Measurements from ENCODE around the gene PANK1. TPM values are rescaled to one million over a fixed set of nuclear protein-coding genes. Genes with fewer than 3 reads are reported as not detected.

The PANK1 gene
- polyA plus RNA-seq, 1 experiment = 4.2 TPM

GRCh38 chr10:89637113-89637512, 7.9 kb downstream of the PANK1 start:
- CTCF ChIA-PET = no interaction called here
- no peak overlapping the region for H3K4me3 ChIP-seq (ENCODE audit: low read depth, low read length)
- no peaks in the 10 kb centered on the region for H3K36me3 ChIP-seq (ENCODE audit: control insufficient read depth, insufficient read depth, low read length)
- TF ChIP-seq CTCF (IDR thresholded peaks at IDR 0.05; ENCODE audit: insufficient read depth, low read depth, low read length) = no peak
- DNase-seq (ENCODE audit: low read depth) = no peak
- POLR2A ChIA-PET = no interaction called here
- no peaks in the 10 kb centered on the region for H3K27me3 ChIP-seq (ENCODE audit: control insufficient read depth, insufficient read depth, low read length)

- no peak for DNase-seq (ENCODE audit: low read depth)
- ChIA-PET POLR2A (no interaction called here), CTCF (interaction anchor here (1.6 kb wide), 1 partner anchor 9 kb away, joined by 11 read pairs; no protein-coding TSS in a partner anchor)
- Histone ChIP-seq H3K27me3 (ENCODE audit: control insufficient read depth, insufficient read depth, low read length) (no peaks in the 10 kb centered on the region), H3K36me3 (ENCODE audit: control insufficient read depth, insufficient read depth, low read length) (no peaks in the 10 kb centered on the region), H3K4me3 (ENCODE audit: low read depth, low read length) (no peak overlapping the region)
- TF ChIP-seq CTCF (IDR thresholded peaks at IDR 0.05; ENCODE audit: insufficient read depth, low read depth, low read length) = no peak
Observed at GRCh38 chr10:89634637-89635036, 10.4 kb downstream of the PANK1 start.

GRCh38 chr10:89633484-89633883, 11.6 kb downstream of the PANK1 start:
- ChIA-PET CTCF (interaction anchor here (1.6 kb wide), 1 partner anchor 10 kb away, joined by 11 read pairs; no protein-coding TSS in a partner anchor), POLR2A (no interaction called here)
- no peaks in the 10 kb centered on the region for H3K36me3 ChIP-seq (ENCODE audit: control insufficient read depth, insufficient read depth, low read length)
- TF ChIP-seq CTCF (IDR thresholded peaks at IDR 0.05; ENCODE audit: insufficient read depth, low read depth, low read length) = no peak
- H3K27me3 ChIP-seq (ENCODE audit: control insufficient read depth, insufficient read depth, low read length) = no peaks in the 10 kb centered on the region
- no peak overlapping the region for H3K4me3 ChIP-seq (ENCODE audit: low read depth, low read length)
- peak; percentile 67 for DNase-seq (ENCODE audit: low read depth)

GRCh38 chr10:89632824-89633223, 12.2 kb downstream of the PANK1 start:
- no peak for DNase-seq (ENCODE audit: low read depth)
- ChIA-PET POLR2A (no interaction called here), CTCF (interaction anchor here (1.4 to 1.6 kb wide), 2 partner anchors 11 to 23 kb away, joined by 3 to 11 read pairs; no protein-coding TSS in a partner anchor)
- no peaks in the 10 kb centered on the region for H3K27me3 ChIP-seq (ENCODE audit: control insufficient read depth, insufficient read depth, low read length)
- no peak overlapping the region for H3K4me3 ChIP-seq (ENCODE audit: low read depth, low read length)
- H3K36me3 ChIP-seq (ENCODE audit: control insufficient read depth, insufficient read depth, low read length) = no peaks in the 10 kb centered on the region
- no peak for TF ChIP-seq CTCF (IDR thresholded peaks at IDR 0.05; ENCODE audit: insufficient read depth, low read depth, low read length)

GRCh38 chr10:89627830-89628229, 17.2 kb downstream of the PANK1 start:
- no peaks in the 10 kb centered on the region for H3K27me3 ChIP-seq (ENCODE audit: control insufficient read depth, insufficient read depth, low read length)
- CTCF ChIA-PET = no interaction called here
- no peak overlapping the region for H3K4me3 ChIP-seq (ENCODE audit: low read depth, low read length)
- POLR2A ChIA-PET = no interaction called here
- TF ChIP-seq CTCF (IDR thresholded peaks at IDR 0.05; ENCODE audit: insufficient read depth, low read depth, low read length) = no peak
- DNase-seq (ENCODE audit: low read depth) = no peak
- no peaks in the 10 kb centered on the region for H3K36me3 ChIP-seq (ENCODE audit: control insufficient read depth, insufficient read depth, low read length)

Measured in BJ (cell line).